NCI-H460 (cell line): ENCODE measurements around the gene C1S. TPM values are rescaled to one million over a fixed set of nuclear protein-coding genes. Genes with fewer than 3 reads are reported as not detected.
A peak's percentile ranks its signal among the peaks of the same experiment; 100 is the strongest.
"Not testable (repeated sequence)": the region's sequence is repeated elsewhere in the genome, so short reads cannot be mapped to it uniquely, and the experiment has no call there.

Experiments
- DNase-seq: peaks from one replicate; pipeline ENCODE4 v3.0.0-alpha.2; 2016; ENCODE audit warnings: low read depth; ENCODE audit errors: extremely low read depth
- polyA plus RNA-seq: library from polyadenylated mRNA; depleted of rRNA; stranded (reverse); fragments of >200 nt; gene quantifications from 2 replicates; pipeline ENCODE4 v1.2.3, GENCODE V29; 2014; cell fraction: nucleus; rRNA removed
- total RNA-seq: library from RNA; depleted of rRNA; stranded (reverse); fragments of >200 nt; shearing (Covaris generic); gene quantifications from 2 replicates; pipeline ENCODE4 v1.2.3, GENCODE V29; 2014; rRNA removed

The C1S gene
- total RNA-seq, result 21.1 and 21.9 TPM in 2 replicates
- polyA plus RNA-seq, result 29.0 and 31.5 TPM in 2 replicates

DNA sequence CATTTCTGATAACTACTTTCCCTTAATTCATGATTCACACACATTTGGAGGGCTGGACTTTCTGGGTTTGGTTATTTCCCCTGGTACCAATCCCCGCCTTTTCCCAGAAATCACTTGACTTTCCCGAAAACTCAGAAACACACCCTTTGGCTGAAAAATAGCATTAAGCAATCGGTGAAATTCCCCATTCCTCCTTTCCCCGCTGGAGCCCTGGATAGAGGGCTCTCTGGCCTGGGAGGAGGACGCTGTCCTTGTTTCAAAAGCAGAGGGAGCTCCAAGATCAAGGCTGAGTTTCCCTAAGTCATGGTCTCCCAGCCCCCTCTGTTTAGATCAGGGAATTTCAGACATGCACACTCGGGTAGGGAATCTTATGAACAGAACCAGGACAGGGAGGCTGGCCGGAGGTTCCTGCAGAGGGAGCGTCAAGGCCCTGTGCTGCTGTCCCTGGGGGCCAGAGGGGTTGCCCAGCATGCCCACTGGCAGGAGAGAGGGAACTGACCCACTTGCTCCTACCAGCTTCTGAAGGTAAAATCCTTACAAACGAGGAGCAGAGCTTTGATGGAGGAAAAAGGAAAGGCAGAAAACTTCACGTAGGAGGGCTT lies at the start of gene C1S:
TSS of gene C1S (plus strand) at position 366 of the 602 bp plus-strand sequence. CDS start 1,195 bp downstream, outside the sequence.
- peak; percentile 81 for DNase-seq

DNA sequence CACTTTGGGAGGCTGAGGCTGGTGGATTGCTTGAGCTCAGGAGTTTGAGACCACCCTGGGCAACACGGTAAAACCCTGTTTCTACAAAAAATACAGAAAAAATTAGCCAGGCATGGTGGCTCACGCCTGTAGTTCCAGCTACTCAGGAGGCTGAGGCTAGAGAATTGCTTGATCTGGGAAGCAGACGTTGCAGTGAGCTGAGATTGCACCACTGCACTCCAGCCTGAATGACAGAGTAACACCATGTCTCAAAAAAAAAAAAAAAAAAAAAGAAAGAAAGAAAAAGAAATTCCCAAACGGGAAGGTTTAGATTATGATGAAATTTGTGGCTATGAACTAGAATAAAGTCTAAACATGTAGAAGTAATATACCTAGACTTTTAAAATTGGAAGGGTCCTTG lies 49.1 kb upstream of the C1S start:
- not testable (repeated sequence) for DNase-seq

DNA sequence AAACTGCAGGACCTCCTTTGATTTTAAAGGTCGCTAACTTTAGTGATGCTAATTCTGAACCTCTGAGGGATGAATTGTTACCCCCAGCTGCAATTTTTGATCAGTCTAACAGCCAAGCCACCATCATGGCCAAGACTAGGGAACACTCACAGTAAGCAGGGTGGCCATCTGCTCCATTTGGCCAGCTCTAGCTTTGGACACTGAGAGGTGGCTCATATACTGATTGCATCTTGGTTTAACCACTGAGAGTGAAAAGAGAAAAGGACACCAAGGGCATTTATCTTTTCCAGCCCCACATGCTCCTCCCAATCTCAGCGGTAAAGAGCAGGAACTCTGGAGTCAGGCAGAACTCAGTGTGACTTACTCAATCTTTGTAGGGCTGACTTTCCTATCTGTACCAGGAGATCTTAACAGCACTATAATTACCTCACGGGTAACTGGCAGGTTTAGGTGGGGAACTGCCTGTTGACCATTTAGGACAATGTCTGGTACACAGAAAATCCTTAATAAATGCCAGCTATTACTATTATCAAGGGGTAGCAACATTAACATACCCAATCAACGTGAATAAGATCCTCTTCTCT lies 48.4 kb upstream of the C1S start:
- DNase-seq, result no peak

DNA sequence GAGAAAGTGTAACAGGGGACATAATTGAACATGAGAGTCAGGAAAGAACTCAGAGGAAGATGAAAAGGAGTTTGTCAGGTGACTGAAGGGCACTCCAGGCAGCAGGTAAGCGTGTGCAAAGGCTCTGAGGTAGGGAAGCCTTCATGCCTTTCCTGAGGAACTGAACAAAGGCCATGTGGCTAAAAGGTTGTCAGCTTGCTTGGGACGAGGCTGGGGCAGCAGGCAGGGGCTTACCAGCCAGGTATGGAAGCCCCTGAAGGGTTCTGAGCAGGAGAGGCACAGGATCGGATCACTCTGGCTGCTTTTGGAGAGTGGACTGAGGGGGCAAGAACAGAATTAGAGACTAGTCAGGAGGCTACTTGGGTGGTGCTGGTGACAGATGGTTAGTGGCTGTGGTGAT lies 47.4 kb upstream of the C1S start:
- DNase-seq, result no peak

DNA sequence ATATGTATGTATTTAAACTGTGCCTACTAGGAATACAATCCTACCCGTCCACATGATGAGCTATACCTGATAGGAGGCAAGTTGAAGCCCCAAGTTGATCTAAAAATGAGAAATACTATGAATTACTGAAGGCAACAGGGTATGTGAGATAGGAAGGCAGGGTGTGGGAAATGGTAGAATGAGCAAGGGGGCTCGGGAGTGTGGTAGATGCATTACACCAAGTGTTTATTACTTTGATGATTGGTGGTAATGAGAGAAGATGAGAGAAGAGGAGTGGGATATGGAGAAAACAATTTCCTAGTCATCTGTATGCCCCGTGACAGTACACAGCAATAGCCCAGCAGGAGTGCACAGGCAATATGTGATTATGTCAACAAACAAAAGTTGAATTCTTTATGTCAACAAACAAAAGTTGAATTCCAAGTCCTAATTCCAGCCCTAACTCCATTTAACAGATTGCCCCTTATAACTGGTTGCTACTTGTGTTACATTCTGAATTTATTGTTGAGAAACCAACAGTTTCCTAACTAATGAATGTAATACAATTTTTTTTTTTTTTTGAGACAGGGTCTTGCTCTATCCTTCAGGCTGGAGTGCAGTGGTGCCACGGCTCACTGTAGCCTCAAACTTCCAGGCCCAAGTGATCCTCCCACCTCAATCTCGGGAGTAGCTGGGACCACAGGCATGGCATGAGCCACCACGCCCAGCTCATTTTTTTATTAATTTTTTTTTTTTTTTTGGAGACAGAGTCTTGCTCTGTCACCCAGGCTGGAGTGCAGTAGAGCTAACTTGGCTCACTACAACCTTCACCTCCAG lies 44.8 kb upstream of the C1S start:
- DNase-seq, result no peak

DNA sequence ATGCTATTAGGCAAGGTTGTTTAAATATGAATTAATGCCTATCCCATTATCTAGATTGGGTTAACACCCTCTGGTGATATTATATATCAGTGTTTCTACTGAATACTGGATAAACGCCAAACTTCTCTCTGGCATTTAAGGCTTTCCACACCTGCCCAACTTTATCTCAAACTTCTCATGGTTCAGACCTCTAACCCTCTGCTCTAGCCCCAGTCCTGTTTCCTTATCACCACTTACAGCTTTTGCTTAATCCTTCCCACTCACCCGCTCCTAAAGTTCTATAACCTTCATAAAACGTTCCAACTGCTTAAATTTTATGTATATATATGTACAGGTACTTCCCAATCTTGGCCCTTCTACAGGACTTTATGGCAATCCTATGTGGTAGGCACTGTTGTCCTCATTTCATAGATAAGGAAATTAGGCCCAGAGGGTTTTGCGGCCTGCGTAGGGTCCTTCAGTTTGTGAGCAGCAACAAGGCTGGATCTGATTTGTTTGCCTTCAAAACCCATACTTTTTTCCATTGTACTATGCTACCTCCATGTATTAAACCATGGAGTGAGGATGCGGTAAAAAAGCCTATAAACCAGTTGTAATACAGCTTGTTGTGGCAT lies 43.5 kb upstream of the C1S start:
- DNase-seq, result no peak

DNA sequence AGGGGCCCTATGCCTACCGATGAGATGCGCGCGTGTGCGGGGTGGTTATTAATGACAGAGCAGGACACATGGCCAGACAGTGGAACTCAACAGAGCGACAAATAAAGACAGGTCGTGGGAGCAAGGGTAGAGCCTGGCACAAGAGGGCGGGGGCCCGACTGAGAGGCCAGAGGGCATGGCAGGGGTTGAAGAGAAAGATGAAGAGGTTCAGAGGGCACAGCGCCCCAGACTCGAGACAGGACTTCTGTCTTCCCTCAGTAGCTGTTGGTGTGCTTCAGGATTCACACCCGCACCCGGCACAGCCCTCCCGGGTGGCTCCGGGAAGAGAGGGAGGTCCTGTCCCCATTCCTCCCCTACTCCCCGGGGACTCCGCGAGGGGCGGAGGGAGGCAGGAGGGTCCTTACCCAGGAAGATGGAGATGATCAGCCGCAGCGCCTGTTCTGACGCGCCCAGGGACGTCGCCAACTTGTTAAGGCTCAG lies 42.6 kb upstream of the C1S start:
- peak; percentile 12 for DNase-seq

DNA sequence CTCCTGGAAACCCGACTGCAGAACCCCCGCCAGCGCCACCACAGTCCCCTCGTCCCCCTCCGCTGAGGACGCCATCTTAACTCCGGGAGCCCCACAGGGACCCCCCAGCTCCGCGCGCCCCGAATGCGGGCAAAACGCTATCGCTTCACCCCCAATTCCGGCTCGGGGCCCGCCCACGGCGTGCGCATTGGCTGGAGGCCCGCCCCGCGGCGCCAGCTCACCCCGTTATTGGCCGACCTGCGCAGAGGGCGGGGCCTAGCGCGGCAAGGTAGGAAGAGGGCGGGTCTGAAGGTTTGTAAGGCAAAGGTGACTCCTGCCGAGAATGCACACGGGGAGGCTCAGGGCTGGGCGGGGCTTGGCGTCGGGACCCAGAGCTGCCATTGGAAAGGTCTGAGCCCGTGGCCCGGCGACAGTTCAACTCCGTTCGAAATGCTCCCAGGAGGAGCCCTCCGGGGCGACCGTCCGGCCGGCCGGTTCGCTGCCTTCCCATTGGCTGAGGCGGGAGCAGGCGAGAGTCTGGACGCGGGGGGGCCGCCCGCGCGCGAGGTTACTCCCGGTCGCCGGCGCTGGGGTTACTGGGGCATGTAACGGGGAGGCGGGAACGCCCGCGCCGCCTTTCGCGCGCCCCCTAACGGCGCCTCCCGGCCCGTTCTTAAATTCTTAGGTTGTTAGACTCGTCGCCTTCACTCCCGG lies 42.0 kb upstream of the C1S start, which contains the start of gene LPCAT3:
TSS of gene LPCAT3 (minus strand) at position 127 of the 693 bp plus-strand sequence. CDS start at position 75, 52 bp downstream.
- peak; percentile 87 for DNase-seq

DNA sequence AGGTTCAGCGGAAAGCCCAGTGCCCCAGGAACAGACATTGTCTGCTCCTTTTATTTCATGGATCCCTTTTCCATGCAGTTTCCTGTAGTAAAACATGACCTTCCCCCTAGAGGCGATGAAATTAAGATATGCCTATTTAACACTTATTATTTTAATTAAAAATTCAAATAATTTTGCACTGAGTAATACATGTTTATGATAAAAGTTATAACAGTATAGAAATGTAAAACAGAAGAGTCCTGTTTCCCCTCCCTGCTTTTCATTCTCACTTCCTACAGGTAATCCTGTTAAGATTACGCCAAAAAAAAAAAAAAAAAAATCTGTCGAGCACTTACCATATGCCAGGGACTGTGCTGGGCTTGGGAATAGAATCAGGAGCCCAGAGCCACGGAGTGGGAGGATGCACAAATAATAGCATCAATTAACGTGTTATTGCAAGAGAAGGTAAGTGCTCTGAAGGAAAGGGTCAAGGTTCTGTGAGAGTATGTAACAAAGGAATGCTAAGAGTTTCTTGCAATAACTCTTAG lies 41.4 kb upstream of the C1S start:
- DNase-seq, result no peak

DNA sequence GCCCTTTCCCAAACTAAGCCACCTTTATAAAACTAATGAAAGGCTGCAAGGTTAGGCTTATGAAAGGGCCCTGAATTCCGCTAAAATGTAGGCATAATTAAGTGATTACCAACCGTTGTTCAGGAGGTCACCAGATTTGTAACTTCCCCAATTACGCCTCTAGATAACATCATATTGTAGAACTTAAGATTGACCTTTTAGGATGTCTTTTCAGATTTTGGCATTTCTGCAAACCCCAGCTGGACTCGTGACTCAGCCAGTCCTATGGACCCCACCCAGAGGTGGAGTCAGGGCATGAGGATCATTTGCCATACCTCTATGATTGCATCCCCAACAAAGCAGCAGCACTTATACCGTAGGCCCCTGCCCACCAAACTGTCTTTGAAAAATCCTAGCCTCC lies 38.6 kb upstream of the C1S start:
- no peak for DNase-seq

DNA sequence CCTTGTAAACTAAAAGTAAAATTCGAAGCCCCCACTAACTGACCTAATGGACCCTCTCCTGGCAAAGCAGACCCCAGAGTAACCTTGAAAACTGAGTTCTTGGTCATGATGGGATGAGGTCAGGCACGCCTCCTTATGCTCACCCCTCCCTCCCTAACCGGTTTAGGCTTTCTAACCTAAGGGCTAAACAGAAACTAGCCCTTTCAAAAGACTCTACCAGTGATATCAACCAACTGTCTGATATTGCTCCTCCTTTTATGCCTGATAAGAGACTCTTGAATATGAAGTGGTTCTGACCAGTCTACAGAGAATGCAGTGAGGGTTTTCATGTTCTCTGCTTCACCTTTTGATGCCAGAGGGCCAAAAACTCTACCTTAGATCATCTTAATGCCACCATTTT lies 37.4 kb upstream of the C1S start:
- no peak for DNase-seq

DNA sequence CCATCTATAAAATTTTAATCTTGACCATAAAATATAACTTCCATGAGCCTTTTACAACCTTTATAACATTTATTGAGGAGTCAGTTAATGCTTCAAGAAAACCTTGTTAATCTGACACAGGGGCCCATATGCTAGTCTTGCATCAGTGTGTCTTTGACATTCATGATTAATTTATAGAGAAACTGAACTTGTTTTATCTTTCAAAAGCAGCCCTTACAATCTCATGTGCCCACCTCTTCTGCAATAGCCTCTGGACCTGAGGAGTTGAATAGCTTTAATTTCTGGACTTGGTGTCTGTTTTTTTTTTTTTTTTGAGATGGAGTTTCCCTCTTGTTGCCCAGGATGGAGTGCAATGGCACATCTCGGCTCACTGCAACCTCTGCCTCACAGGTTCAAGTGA lies 33.7 kb upstream of the C1S start:
- no peak for DNase-seq

DNA sequence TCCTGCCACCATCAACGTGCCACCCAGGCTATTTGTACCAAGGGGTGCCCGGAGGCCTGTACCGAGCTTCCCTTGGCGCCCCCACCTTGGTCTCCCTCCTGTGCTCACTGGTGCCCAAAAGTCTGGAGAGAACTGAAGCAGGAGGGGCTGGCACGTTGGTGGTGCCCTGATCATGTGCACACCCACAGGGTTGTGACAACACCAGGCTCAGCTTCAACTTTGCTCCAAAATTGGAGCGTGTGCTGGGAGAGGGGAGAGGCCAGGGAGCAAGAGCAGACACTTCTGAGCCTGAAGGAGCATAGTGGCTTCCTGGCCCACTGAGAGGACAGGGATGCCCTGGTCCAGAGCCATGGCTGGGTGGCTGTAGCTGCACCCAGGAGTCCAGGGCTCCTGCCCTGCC lies 29.2 kb upstream of the C1S start:
- DNase-seq, result no peak

DNA sequence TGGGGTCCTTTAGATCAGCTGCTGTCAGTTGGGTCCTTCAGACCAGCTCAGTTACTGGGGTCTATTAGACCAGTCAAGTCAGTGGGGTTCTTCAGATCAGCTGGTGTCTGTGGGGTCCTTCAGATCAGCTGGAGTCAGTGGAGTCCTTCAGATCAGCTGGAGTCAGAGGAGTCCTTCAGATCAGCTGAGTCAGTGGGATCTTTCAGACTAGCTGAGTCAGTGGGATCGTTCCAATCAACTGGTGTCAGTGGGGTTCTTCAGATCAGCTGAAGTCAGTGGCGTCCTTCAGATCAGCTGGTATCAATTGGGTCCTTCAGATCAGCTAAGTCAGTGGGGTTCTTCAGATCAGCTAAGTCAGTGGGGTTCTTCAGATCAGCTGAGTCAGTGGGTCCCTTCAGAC lies 27.5 kb upstream of the C1S start:
- DNase-seq, result no peak

DNA sequence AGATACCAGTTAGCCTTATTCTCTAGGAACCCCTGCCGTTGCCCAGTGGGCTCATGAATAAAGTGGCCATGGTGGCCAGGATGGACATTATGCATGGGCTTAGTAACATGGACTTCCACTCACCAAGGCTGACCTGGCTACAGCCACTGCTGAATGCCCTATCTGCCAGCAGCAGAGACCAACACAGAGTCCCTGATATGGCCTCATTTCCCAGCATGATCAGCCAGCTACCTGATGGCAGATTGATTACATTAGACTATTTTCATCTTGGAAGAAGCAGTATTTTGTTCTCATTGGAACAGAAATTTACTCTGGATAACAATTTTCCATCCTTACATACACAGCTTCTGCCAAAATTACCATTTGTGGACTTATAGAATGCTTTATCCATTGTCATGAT lies 26.1 kb upstream of the C1S start:
- no peak for DNase-seq

DNA sequence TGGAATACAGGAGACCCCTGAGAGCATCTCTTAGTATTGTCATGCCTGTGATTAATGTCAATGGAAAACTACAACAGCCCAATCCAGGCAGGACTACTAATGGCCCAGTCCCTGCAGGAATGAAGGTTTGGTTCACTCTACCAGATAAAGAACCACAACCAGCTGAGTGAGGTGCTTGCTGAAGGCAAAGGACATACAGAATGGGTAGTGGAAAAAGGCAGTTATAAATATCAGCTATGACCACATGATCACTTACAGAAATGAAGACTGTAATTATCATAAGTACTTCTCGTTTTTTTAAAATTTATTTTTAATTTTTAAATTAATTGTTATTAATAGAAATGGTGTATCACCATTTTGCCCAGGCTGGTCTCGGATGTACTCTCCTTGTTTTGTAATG lies 25.1 kb upstream of the C1S start:
- DNase-seq, result no peak

DNA sequence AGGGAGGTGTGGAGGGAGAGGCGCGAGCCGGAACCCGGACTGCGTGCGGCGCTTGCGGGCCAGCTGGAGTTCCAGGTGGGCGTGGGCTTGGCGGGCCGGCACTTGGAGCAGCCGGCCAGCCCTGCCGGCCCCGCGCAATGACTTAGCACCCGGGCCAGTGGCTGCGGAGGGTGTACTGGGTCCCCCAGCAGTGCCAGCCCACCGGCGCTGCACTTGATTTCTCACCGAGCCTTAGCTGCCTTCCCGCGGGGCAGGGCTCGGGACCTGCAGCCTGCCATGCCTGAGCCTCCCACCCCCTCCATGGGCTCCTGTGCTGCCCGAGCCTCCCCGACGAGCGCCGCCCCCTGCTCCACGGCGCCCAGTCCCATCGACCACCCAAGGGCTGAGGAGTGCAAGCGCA lies 23.1 kb upstream of the C1S start:
- DNase-seq, result not testable (repeated sequence)

DNA sequence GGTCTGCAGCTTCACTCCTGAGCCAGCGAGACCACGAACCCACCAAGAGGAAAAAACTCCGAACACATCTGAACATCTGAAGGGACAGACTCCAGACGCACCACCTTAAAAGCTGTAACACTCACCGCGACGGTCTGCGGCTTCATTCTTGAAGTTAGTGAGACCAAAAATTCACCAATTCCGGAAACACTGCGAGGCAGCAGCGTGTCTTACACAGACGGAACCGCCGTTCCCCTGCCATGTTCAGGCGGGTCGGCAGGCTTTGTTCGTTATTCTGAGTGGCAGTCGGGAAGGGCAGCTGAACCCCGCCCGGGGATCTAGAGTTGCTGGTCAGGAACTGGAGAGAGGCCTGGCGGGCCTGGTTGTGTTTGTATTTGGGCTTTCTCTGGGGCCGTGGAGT lies 21.9 kb upstream of the C1S start:
- no peak for DNase-seq

DNA sequence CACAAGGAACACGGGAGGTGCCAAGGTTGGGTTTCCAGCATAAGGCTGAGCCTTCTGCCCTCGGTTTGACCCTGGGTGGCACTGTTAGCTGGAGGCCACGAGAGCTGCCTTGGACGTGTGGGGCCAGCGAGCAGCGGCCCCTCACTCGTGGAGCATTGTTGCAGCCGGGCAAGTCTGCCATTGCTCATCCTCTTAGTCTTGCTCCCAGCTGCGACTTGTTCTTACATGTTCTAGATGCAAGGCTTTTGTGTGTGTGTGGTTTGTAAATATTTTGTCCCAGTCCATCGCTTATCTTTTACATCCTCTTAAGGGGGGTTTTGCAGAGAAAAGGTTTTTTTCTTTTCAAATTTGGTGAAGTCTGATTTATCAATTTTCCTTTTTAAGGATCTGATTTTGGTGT lies 21.1 kb upstream of the C1S start:
- no peak for DNase-seq

DNA sequence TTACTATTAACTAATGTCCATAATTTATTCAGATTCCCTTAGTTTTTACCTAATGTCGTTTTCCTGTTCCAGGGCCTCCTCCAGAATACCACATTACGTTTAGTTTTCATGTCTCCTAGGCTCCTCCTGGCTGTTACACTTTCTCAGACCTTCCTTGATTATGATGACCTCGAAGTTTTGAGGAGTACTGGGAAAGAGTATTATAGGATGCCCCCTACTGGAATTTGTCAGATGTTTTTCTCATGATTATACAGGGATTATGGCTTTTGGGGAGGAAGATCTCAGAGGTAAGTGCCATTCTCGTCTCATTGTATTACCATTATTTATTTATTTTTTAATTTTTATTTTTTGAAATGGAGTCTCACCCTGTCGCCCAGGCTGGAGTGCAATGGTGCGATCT lies 17.7 kb upstream of the C1S start:
- DNase-seq, result peak; percentile 48
